Activated CD4-positive, alpha-beta T cell treated with anti-CD3 and anti-CD28 coated beads for 48 hours (primary cell): Measurements from ENCODE around the gene NEDD8.

Experiments used
- DNase-seq: peaks from one replicate; pipeline ENCODE4 v3.0.0-alpha.2; 2020

Gene NEDD8

DNA sequence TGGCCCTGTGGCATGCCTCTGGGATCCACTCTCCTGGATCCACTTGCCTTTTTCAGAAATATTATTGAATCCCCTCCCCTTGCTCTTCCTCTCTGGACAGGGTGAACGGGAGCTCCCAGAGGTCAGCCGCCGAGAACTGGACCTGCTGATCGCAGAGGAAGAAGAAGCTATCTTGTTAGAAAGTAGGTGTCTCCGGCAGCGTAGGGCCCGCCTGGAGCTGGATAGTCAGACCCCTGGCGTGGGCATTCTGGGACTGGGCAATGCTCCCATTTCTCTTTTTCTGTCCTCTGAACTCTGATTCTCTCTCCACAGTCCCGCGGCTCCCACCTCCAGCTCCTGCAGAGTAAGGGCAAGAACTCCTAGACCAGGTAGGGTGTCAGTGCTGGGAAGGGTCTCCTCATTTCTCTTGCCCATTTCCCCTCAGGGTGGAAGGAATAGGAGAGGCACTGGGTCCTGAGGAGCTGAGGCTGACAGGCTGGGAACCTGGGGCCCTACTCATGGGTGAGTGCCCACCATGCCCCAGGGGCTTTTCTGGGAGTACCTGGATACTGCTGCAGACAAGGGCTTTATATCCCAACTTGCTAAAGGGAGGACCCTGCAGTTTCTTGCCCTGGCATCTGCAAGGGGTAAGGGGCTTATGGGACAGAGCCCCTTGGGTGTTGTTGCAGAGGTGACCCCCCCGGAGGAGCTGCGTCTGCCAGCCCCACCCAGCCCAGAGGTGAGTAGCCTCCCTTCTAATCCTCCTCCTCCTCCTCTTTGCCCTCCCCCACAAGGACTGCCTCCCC is 54.9 kb downstream of the NEDD8 start:
- no peak for DNase-seq

DNA sequence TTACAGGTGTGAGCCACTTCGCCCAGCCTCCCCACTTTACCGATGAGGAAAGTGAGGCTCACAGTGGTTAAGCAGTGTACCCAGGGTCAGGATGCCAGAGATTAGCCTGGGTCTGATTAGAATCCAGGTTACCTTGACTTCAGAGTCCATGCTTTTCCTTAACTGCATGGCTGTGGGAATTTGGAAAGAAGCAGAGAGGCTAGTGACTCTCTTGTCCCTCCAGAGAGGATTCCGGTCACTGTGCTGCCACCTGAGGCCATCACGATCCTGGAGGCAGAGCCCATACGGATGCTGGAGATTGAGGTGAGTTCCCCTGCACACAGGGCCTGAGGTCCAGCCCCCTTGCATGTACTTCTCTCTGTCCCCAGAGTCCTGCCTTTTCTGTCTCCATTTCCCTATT is 55.6 kb downstream of the NEDD8 start:
- no peak for DNase-seq

DNA sequence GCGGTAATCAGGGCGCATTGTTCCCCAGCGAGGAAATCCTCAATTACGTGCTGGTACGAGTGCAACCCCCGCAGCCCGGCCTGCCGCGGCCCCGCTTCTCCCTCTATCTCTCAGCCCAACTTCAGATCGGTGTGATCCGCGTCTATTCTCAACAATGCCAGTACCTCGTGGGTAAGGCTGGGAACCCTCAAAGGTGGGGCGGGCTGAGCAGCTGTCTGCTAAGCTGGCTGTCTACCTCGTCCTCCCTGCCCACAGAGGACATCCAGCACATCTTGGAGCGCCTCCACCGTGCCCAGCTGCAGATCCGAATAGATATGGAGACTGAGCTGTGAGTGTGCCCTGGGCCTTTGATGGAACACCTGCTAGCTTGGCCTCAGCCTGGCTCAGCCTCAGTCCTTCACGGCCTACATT is 59.3 kb downstream of the NEDD8 start:
- no peak for DNase-seq

DNA sequence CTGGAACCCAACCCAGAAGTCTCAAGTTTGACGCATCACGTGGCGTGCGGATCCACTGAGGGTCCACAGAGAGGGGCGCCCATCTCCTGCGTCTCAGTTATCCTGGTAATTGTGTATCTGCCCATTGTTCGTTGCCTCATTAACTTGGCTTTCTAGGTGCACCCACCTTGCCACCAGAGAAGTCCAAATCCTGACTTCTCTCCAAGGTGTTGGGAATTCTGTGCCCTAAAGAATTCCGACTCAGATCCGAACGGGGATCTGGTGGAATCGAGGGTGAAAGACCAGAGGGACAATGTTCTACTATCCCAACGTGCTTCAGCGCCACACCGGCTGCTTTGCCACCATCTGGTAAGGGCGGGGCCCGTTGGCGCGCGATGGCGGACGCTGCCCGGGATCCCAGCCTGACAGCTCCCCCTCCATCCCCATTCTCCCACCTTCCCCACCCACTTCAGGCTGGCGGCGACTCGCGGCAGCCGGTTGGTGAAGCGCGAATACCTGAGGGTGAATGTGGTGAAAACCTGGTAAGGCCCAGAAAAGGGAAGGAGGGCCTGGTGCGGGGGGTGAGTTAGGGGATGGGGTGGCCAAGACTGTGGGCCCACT is 59.8 kb downstream of the NEDD8 start:
- DNase-seq: no peak

DNA sequence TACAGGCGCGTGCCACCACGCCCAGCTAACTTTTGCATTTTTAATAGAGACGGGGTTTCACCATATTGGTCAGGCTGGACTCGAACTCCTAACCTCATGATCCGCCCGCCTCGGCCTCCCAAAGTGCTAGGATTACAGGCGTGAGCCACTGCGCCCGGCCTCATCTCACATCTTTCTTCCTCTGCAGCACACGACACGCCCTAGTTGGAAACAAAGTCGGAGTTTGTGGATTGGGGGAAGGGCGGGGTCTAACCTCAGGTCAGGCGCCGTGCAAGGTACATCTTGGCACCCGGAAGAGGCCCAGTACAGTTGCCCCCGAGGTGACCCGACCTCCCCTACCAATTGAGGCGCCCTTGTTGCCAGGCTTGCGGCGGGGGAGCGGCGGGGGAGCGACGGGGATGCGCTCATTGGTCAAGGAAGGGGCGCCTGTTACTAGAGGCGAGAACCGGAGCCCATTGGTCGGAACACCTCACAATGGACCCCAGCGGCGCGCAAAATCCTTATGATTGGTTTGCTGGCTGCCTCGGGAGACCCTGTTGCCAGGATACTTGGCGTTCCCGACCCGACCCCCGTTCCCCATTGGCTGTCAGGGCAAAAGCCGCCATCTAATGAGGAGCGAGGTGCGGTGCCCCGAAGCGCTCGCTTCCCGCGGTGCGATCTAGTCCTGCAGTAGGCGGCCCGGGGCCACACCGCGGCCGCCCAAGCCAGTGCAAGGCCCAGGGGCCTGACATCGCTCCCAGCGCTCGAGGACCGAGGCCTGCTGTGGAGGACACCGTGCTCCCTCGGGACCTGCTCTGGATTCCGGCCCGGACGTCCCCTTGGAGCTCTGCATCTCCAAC is 60.5 kb downstream of the NEDD8 start, which contains the start of gene REC8:
Gene REC8, plus strand, starts transcription at position 659 of the 839 bp plus-strand sequence. CDS start 473 bp downstream, outside the sequence.
- DNase-seq: peak; percentile 80

DNA sequence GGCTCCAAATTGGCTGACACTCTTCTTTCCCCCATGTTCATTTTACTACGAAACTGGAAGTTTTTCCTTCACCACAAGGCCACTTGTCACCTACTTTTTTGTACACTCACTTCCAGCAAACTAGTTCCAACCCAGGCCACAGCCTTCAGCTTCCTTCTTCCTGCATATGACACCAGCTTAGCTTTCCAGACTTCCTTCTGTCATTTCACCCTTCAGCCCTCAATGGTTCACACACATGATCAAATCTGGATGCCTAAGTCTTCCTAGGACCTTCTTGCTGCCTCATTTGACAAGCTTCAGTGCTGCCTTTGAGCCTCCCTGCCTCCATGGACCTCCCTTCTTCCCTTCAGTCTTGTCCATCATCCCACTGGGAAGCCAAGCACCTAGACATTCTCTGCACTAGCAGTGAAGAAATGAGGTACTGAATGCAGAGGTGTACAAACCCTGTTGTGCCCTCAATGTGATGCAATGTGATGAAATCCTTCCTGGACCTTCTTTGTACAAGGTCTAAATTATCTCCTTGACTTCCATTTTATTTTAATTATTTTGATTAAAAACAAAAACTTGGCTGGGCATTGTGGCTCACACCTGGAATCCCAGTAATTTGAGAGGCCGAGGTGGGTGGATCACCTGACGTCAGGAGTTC is 64.6 kb downstream of the NEDD8 start:
- DNase-seq: no peak
